Effector memory CD4-positive, alpha-beta T cell (primary cell): ENCODE measurements around the gene NR2E3.

Experiments used
- DNase-seq, 3 donors: peaks; one replicate each; pipeline ENCODE4 v3.0.0-alpha.2; 2020
- H3K27ac ChIP-seq: 2 replicates; pipeline ENCODE4 v1.7.0; 2013; ENCODE audit warnings: mild to moderate bottlenecking, low read length, moderate library complexity; ENCODE audit not compliant: insufficient read depth, poor library complexity, severe bottlenecking
- H3K27me3 ChIP-seq: replicated peaks from 2 replicates; pipeline ENCODE4 v1.7.0; 2013; ENCODE audit warnings: mild to moderate bottlenecking, low read length; ENCODE audit not compliant: insufficient read depth, control insufficient read depth, poor library complexity, severe bottlenecking
- H3K36me3 ChIP-seq: 2 replicates; pipeline ENCODE4 v1.7.0; 2013; ENCODE audit warnings: mild to moderate bottlenecking, low read length, moderate library complexity; ENCODE audit not compliant: control insufficient read depth, insufficient read depth
- H3K4me1 ChIP-seq: 2 replicates; pipeline ENCODE4 v1.7.0; 2013; ENCODE audit warnings: low read length, mild to moderate bottlenecking; ENCODE audit not compliant: control insufficient read depth, insufficient read depth, poor library complexity, severe bottlenecking
- H3K4me3 ChIP-seq: 2 replicates; pipeline ENCODE4 v1.7.0; 2013; ENCODE audit warnings: low read length, low read depth, mild to moderate bottlenecking; ENCODE audit not compliant: insufficient read depth, poor library complexity, severe bottlenecking
- H3K9me3 ChIP-seq: 2 replicates; pipeline ENCODE4 v1.7.0; 2013; ENCODE audit warnings: mild to moderate bottlenecking, low read length, moderate library complexity; ENCODE audit not compliant: control insufficient read depth
- total RNA-seq, 3 donors: gene quantifications; one replicate each; lab custom pipeline; 2026; lab: John Stamatoyannopoulos, UW

The NR2E3 gene
- 0 reads per million in 3 donors for total RNA-seq

DNA sequence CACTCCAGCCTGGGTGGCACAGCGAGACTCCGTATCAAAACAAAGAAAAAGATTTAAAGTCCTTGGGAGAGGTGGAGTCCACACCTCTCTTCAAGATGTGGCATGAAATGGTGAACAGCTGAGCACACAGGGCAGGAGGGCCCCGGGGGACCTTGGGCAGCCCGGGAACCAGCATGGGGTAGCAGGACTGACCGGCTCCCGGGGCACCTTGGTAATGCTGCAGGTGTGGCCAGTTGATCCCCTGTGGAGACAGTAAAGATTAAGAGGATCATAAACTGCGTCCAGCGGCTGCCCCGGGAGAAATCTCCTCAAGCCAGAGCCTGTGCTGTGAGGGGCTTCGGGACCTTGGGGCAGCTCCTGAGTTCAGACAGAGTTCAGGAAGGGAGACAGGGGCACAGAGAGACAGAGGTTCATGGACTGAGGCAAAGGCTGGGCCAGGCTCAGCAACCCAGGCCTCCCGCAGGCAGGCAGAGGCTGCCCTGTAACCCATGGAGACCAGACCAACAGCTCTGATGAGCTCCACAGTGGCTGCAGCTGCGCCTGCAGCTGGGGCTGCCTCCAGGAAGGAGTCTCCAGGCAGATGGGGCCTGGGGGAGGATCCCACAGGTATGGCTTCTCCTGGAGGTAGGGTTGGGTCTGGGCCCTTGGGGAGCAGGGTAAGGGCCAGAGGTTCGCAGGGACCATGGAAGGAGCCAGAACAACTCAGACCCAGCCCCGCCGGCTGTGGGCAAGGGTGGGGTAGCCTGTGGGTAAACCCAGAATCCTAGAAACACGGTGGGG, at the start of gene NR2E3:
NR2E3 (plus strand) TSS at position 299 of the 780 bp plus-strand sequence; CDS start at position 489, 190 bp downstream.
- no peaks in the 10 kb centered on the region for H3K36me3 ChIP-seq
- DNase-seq: no peak
- no peaks in the 10 kb centered on the region for H3K9me3 ChIP-seq
- H3K4me1 ChIP-seq: no peaks in the 10 kb centered on the region
- H3K27ac ChIP-seq: no peak within 1 kb of the TSS
- no peaks in the 10 kb centered on the region for H3K27me3 ChIP-seq
- H3K4me3 ChIP-seq: no peak within 1 kb of the TSS

DNA sequence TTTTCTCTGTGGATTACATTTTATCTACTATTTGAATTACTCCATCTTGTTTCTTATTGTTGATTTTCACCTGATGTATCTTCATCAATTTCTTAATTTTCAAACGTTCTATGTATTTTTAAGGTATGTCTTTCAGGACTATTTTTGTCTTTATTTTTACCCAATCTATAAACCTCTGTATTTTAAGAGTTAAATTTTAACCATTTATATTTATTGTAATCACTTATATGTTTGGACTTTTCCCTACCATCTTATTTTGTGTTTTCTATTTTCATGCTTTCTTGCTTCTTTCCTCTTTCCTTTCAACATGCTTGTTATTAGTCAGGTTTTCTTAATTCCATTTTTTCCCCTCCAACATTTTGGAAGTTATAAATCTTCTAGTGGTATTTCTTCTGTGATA, 49.5 kb upstream of the NR2E3 start:
- DNase-seq: no peak
- Histone ChIP-seq H3K9me3 (no peaks in the 10 kb centered on the region), H3K4me3 (no peak overlapping the region), H3K4me1 (no peaks in the 10 kb centered on the region), H3K36me3 (no peaks in the 10 kb centered on the region), H3K27me3 (peaks cover 6% of the 10 kb centered on the region), H3K27ac (no peak overlapping the region)

DNA sequence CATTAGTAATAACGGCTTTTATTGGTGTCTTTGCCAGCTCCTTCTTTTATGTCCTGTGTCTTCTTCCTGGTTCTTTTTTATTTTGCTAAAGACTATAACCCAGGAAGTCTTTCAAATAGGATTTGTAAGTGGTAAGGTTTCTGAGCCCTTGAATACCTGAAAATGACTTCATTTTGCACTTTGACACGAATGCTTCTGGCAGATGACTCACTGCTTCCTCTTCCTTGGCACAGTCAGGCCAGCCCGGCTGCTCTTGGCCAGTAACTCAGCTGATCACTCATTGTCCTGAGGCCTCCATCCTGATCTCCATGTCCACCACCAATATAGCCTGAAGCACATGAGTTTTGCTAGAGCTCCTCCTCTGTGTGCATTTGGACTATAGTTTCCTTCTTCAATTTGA, 48.7 kb upstream of the NR2E3 start:
- H3K36me3 ChIP-seq: no peaks in the 10 kb centered on the region
- H3K27ac ChIP-seq: no peak overlapping the region

DNA sequence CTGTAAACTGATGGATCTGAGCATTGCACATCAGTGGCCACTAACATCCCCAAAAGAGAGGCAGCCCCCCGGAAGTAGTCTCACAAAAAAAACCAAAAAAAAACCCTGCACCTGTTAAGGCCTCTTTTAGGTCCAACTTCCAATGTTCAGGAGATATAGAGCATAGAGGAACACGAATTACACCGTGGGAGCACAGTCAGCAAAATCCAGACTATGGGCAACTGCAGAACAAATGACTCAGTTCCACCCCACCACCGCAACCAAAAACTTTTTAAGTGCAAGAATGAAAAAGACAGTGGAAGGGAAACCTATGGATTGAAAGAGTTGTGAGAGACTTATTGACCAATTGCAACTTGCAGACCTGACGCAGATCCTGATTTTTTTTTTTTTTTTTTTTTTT, 42.2 kb upstream of the NR2E3 start:
- DNase-seq: no peak
- no peak overlapping the region for H3K27ac ChIP-seq
- peaks cover 3% of the 10 kb centered on the region for H3K27me3 ChIP-seq
- no peaks in the 10 kb centered on the region for H3K36me3 ChIP-seq
- H3K4me1 ChIP-seq: no peaks in the 10 kb centered on the region
- no peak overlapping the region for H3K4me3 ChIP-seq
- no peaks in the 10 kb centered on the region for H3K9me3 ChIP-seq

More for the DNA sequence above, 48.7 kb upstream of the NR2E3 start:
- H3K9me3 ChIP-seq: no peaks in the 10 kb centered on the region
- no peak overlapping the region for H3K4me3 ChIP-seq
- H3K27me3 ChIP-seq: peaks cover 7% of the 10 kb centered on the region
- DNase-seq: no peak
- no peaks in the 10 kb centered on the region for H3K4me1 ChIP-seq

DNA sequence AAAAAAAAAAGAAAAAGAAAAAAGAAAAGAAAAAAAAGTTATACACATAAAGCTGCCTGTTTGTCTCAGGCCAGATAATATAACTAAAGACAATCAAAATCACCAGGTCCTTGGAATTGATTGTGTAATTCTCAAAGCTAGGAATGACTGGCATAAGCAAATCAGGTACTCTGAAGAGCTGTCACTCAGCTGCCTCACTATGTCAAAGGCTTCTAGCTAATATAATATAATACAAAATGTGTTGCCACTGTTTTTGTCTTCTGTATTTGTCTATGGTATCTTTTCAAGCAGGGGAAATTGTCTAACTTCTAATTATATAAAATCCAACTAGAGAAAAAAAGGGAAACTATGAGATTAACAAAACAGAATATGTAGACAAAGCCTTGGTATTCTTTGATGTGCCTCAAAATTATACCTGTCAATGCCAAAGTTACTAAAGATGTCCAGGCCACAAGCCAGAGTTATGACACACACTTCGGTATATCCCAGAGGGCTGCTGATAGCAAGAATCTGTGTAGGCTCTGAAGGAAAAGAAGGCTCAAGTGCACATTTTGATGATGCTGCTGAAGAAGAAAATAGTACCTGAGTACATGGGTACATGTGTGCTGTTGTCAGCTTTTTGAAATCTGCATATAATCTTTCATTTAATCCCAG, 37.0 kb upstream of the NR2E3 start:
- no peak overlapping the region for H3K27ac ChIP-seq
- H3K36me3 ChIP-seq: no peaks in the 10 kb centered on the region
- no peaks in the 10 kb centered on the region for H3K4me1 ChIP-seq
- H3K4me3 ChIP-seq: no peak overlapping the region
- DNase-seq: no peak
- no peaks in the 10 kb centered on the region for H3K27me3 ChIP-seq
- no peaks in the 10 kb centered on the region for H3K9me3 ChIP-seq

DNA sequence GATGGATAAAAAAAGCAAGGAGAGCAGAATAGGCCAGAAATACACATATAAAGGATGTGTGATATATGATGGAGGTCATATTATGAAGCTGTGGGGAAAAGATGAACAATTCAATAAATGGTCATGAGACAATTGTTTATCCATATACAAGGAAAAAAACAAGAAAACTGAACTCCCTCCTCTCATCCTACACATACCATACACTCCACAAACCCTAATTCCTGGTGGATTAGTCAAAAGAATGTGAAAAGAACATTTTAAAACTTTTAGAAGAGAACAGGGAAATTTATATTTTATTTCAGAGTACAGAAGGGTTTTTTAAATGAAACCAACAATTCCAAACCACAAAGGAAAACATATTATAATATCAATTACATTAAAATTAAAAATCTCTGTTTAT, 34.5 kb upstream of the NR2E3 start:
- Histone ChIP-seq H3K27ac (no peak overlapping the region), H3K36me3 (no peaks in the 10 kb centered on the region), H3K27me3 (no peaks in the 10 kb centered on the region), H3K9me3 (no peaks in the 10 kb centered on the region), H3K4me3 (no peak overlapping the region), H3K4me1 (no peaks in the 10 kb centered on the region)
- DNase-seq: no peak

DNA sequence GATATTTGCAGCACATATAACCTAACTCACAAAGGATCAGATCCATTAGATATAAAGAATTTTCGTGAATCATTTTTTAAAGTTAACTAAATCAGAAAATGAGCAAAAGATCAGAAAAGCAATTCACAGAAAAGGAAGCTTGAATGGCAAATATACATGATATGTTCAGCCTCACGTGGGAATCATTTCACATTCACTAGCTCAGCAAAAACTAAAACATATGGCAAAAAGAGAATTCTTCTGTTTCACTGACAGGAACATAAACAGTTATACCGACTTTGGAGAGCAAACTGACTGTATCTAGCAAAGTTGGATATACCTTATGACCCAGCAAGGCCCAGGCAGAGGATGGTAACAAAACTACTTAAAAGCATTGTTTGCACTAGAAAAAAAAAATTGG, 34.0 kb upstream of the NR2E3 start:
- no peaks in the 10 kb centered on the region for H3K27me3 ChIP-seq
- no peak overlapping the region for H3K4me3 ChIP-seq
- H3K9me3 ChIP-seq: no peaks in the 10 kb centered on the region
- DNase-seq: no peak
- H3K4me1 ChIP-seq: no peaks in the 10 kb centered on the region
- no peak overlapping the region for H3K27ac ChIP-seq
- no peaks in the 10 kb centered on the region for H3K36me3 ChIP-seq

DNA sequence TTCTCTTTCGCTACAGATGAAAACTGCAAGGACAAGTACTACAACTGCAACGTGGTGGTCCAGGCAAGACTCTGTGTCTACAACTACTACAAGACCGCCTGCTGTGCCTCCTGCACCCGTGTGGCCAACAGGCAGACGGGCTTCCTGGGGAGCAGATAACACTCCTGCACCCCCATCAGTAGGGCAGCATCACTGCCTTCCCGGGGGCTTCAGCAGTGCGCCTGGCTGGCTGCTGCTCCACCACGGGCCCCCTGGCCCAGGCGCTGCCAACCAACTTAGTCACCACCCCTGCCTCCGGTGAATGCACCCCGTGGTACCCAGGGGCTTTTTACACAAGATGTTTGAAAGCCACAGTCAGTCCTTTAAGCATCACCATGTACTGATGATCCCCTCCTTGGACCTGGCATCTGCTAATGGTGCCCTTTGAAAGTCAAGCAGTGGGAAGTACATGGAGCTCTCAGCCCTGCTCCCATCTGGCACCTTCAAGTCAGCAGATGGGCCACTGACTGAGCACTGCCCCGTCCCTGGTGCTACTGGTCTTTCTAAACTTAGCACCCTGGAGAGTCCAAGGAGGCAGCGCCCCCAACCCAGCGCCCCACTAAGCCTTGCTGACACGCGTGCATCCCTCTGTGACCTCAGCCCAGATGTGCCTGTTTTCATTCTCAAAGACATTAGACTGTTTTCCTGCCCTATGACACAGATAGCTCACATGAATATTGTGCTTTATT, 33.0 kb upstream of the NR2E3 start:
- H3K4me1 ChIP-seq: no peaks in the 10 kb centered on the region
- H3K27ac ChIP-seq: no peak overlapping the region
- H3K9me3 ChIP-seq: no peaks in the 10 kb centered on the region
- no peak for DNase-seq
- H3K36me3 ChIP-seq: no peaks in the 10 kb centered on the region
- no peaks in the 10 kb centered on the region for H3K27me3 ChIP-seq
- H3K4me3 ChIP-seq: no peak overlapping the region

DNA sequence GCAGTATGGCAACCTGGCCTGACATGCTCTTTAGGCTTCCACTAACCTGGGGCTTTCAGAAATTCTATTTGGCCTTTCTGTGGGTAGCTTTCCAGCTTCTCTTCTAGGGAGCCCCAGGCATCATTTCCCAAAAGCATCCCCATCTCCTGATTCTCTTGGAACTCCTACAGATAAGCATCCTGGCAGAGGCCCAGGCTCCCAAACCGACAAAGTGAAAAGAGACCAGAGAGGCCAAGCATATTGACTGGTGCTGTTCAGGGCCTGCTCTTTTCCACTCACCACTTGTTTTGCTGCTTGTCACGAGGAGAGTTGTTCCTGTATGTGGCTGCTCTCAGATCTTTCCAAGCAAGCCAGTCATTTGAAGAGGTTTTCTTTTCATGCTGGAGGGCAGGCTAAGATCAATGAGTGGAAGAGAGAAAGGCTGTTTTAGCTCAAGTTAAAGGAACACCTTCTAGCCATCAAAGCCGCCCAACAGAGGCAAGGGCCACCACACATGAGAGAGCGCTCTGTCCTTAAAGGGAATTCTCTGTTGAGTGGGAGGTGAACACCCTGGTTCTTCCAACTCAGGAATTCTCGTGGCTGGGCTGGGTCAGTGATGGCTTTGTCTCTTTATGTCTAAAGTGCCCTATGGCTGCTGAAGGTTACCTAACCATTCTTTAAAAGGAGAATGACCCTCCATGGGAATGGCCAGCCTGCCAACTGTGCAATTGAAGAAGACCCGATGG, 31.1 kb upstream of the NR2E3 start:
- no peak overlapping the region for H3K27ac ChIP-seq
- H3K36me3 ChIP-seq: no peaks in the 10 kb centered on the region
- no peaks in the 10 kb centered on the region for H3K4me1 ChIP-seq
- no peak for DNase-seq
- no peak overlapping the region for H3K4me3 ChIP-seq
- H3K27me3 ChIP-seq: no peaks in the 10 kb centered on the region
- H3K9me3 ChIP-seq: no peaks in the 10 kb centered on the region
